K562 (cell line): ENCODE results near the gene MED22. TPM values are rescaled to one million over a fixed set of nuclear protein-coding genes. Genes with fewer than 3 reads are reported as not detected.

Source experiments
- ATAC-seq: fragments of 200-7000 bp; cut with Tn5 transposase; 3 replicates; pipeline ENCODE4 v1.9.1; 2020; ENCODE audit warnings: moderate library complexity
- BruUV-seq: library from RNA; stranded (reverse); fragments of 400-500 nt; replicated peaks from 2 replicates; lab custom pipeline; 2021; lab: Mats Ljungman, UMichigan
- CTCF ChIA-PET: fragments of 300-600 bp; formaldehyde crosslinking; extraction: SDS; loops from one replicate; lab custom pipeline; 2021; ENCODE audit warnings: low intra/inter-chr PET ratio; lab: Yijun Ruan, JAX
- POLR2A ChIA-PET: fragments of 300-600, 350-650 bp; sonication (Branson Sonifier 250); formaldehyde crosslinking; extraction: SDS; loops from one replicate; lab custom pipeline; 2021; ENCODE audit warnings: antibody characterized with exemption, inconsistent platforms; lab: Yijun Ruan, JAX
- DNase-seq, 4 experiments: peaks; one replicate each; pipeline versions ENCODE4 v3.0.0 to v3.0.0-alpha.2; 2011 to 2018; ENCODE audit warnings: low spot score in 3 of 4, mixed read lengths in 3 of 4; ENCODE audit errors: extremely low read depth in 1 of 4
- FAIRE-seq: peaks from 2 replicates; lab custom pipeline; 2011; peaks lifted over from hg19 to GRCh38; lab: Jason Lieb, UNC
- H2AFZ ChIP-seq: 2 replicates; pipeline ENCODE4 v1.6.0; 2011; ENCODE audit warnings: low read depth, low read length, control low read depth, inconsistent platforms
- H3K27ac ChIP-seq: fragments of 200-600 bp; 3 replicates; pipeline ENCODE4 v1.8.0; 2011; ENCODE audit warnings: low read depth, mild to moderate bottlenecking, control low read depth, inconsistent platforms, low read length, moderate library complexity, mixed read lengths; ENCODE audit errors: extremely low read depth
- H3K27me3 ChIP-seq, 2 experiments: fragments of 300-600 bp in 1 of 2; 2 replicates in 1 of 2; 3 replicates in 1 of 2; pipeline versions ENCODE4 v1.6.0 to v1.8.0; 2011; ENCODE audit warnings: inconsistent platforms in 2 of 2, low read length in 2 of 2, mild to moderate bottlenecking in 1 of 2, mixed read lengths in 1 of 2, moderate library complexity in 1 of 2; ENCODE audit not compliant: control insufficient read depth in 2 of 2, insufficient read depth in 2 of 2
- H3K36me3 ChIP-seq: fragments of 300-600 bp; 3 replicates; pipeline ENCODE4 v1.8.0; 2011; ENCODE audit warnings: mild to moderate bottlenecking, low read length, inconsistent platforms; ENCODE audit not compliant: control insufficient read depth, insufficient read depth
- H3K4me1 ChIP-seq, 2 experiments: fragments of 200-600 bp in 1 of 2; replicated peaks in 1 of 2; 2 replicates in 1 of 2; 3 replicates in 1 of 2; pipeline versions ENCODE4 v1.5.1 to v1.8.0; 2011; ENCODE audit warnings: inconsistent platforms in 2 of 2, low read length in 2 of 2, mild to moderate bottlenecking in 1 of 2, mixed read lengths in 1 of 2, moderate library complexity in 1 of 2; ENCODE audit not compliant: control insufficient read depth in 2 of 2, insufficient read depth in 2 of 2
- H3K4me2 ChIP-seq: 2 replicates; pipeline ENCODE4 v1.6.1; 2011; ENCODE audit warnings: low read length, control low read depth, inconsistent platforms, mixed read lengths; ENCODE audit not compliant: insufficient read depth
- H3K4me3 ChIP-seq: fragments of 200-600 bp; sonication (generic), shearing (Covaris generic); 2 replicates; pipeline ENCODE4 v1.5.1; 2016; ENCODE audit warnings: control low read depth, inconsistent platforms
- H3K79me2 ChIP-seq: fragments of 200-600 bp; 3 replicates; pipeline ENCODE4 v1.8.0; 2011; ENCODE audit warnings: low read length, inconsistent platforms; ENCODE audit not compliant: control insufficient read depth, insufficient read depth
- H3K9ac ChIP-seq, 2 experiments: 2 replicates each; pipeline versions ENCODE4 v1.6.0 to v1.6.1; 2011; ENCODE audit warnings: low read depth in 2 of 2, low read length in 2 of 2, control low read depth in 1 of 2, inconsistent platforms in 1 of 2, mild to moderate bottlenecking in 1 of 2, mixed read lengths in 1 of 2; ENCODE audit not compliant: insufficient read depth in 1 of 2
- H3K9me1 ChIP-seq: one replicate; pipeline ENCODE4 v1.6.0; 2011; ENCODE audit warnings: inconsistent platforms, mild to moderate bottlenecking, low read length, moderate library complexity; ENCODE audit not compliant: control insufficient read depth, insufficient read depth
- H3K9me3 ChIP-seq: replicated peaks from 2 replicates; pipeline ENCODE4 v1.5.1; 2011; ENCODE audit warnings: low read depth, low read length, inconsistent platforms; ENCODE audit not compliant: control insufficient read depth, insufficient read depth
- H4K20me1 ChIP-seq: replicated peaks from 2 replicates; pipeline ENCODE4 v1.6.1; 2011; ENCODE audit warnings: low read length, inconsistent platforms, mixed read lengths; ENCODE audit not compliant: control insufficient read depth, insufficient read depth
- ATF7 ChIP-seq: fragments of 450-650 bp; IDR thresholded peaks from 2 replicates; pipeline ENCODE4 v1.7.1; 2014; ENCODE audit warnings: mild to moderate bottlenecking, moderate library complexity
- CBX3 ChIP-seq, 2 experiments: IDR thresholded peaks; 1 replicate in 1 of 2; 2 replicates in 1 of 2; pipeline ENCODE4 v1.6.1; 2012; ENCODE audit warnings: inconsistent platforms in 2 of 2, low read length in 2 of 2, borderline replicate concordance in 1 of 2, control low read depth in 1 of 2
- COPS2 ChIP-seq: fragments of 450-650 bp; conservative IDR thresholded peaks from 2 replicates; pipeline ENCODE4 v1.6.1; 2016; ENCODE audit warnings: mild to moderate bottlenecking, moderate library complexity
- CTCFL ChIP-seq: IDR thresholded peaks from 2 replicates; pipeline ENCODE4 v1.6.1; 2011; ENCODE audit warnings: borderline replicate concordance, low read depth, mild to moderate bottlenecking, moderate library complexity, low read length; ENCODE audit not compliant: insufficient read depth, poor library complexity, severe bottlenecking
- HMGN3 ChIP-seq: IDR thresholded peaks from 2 replicates; pipeline ENCODE4 v1.6.1; 2011; ENCODE audit warnings: borderline replicate concordance, low read depth, mild to moderate bottlenecking, mixed read lengths, low read length; ENCODE audit not compliant: insufficient read length; ENCODE audit errors: extremely low read depth
- MBD1 ChIP-seq: fragments of 250-450 bp; sonication (Bioruptor Pico); IDR thresholded peaks from 2 replicates; pipeline ENCODE4 v1.8.0; 2022; ENCODE audit warnings: inconsistent platforms
- MTF1 ChIP-seq: fragments of 250-450 bp; sonication (Bioruptor Pico); IDR thresholded peaks from 2 replicates; pipeline ENCODE4 v1.9.0; 2021; ENCODE audit warnings: moderate library complexity, mild to moderate bottlenecking, inconsistent platforms, borderline replicate concordance
- SMAD2 ChIP-seq: fragments of 150-350 bp; IDR thresholded peaks from 2 replicates; pipeline ENCODE4 v1.6.1; 2014; ENCODE audit warnings: low read depth, mild to moderate bottlenecking, low read length
- TARDBP ChIP-seq: fragments of 450-650 bp; IDR thresholded peaks from 2 replicates; pipeline ENCODE4 v1.6.1; 2016
- TEAD1 ChIP-seq, 2 experiments: fragments of 450-650 bp in 1 of 2; sonication (generic) in 1 of 2; formaldehyde crosslinking; IDR thresholded peaks; 2 replicates each; pipeline versions ENCODE4 v1.4.0 to v1.8.0; 2020 to 2022; ENCODE audit warnings: mild to moderate bottlenecking in 2 of 2, missing genetic modification reagents in 1 of 2
- XRCC4 ChIP-seq: IDR thresholded peaks from one replicate; pipeline ENCODE4 v1.6.1; 2011; ENCODE audit not compliant: insufficient read depth, insufficient read length; ENCODE audit errors: extremely low read depth
- ZFP36 ChIP-seq: fragments of 150-350 bp; IDR thresholded peaks from 2 replicates; pipeline ENCODE4 v1.6.1; 2018; ENCODE audit warnings: low read length, low read depth; ENCODE audit not compliant: partially characterized antibody
- ZNF174 ChIP-seq: fragments of 250-450 bp; sonication (Bioruptor Pico); IDR thresholded peaks from 2 replicates; pipeline ENCODE4 v1.4.0; 2020; ENCODE audit warnings: mild to moderate bottlenecking
- ZNF197 ChIP-seq: fragments of 200-800 bp; sonication (Bioruptor generic); IDR thresholded peaks from 2 replicates; pipeline ENCODE4 v1.6.1; 2016; ENCODE audit warnings: low read depth, missing genetic modification characterization, missing compliant biosample characterization
- WGBS: fragments of 100-300 bp; shearing (Covaris generic); methylation state at CpG from one replicate; pipeline ENCODE4 v1.1.6; 2016; ENCODE audit warnings: low coverage, mixed read lengths; ENCODE audit not compliant: insufficient coverage; ENCODE audit errors: missing lambda C conversion rate; 5-methylcytosine and 5-hydroxymethylcytosine counted together
- in situ Hi-C: fragments of 300-500 bp; cut with MboI; formaldehyde crosslinking; loops from 4 replicates; pipeline ENCODE4 v1.15.0; 2018; ENCODE audit warnings: inconsistent platforms, mixed read lengths
- intact Hi-C: fragments of 100-400 bp; cut with micrococcal nuclease; formaldehyde crosslinking; loops from 2 replicates; pipeline ENCODE4 v1.14.2; 2022
- polyA plus RNA-seq, 8 experiments: library from polyadenylated mRNA; depleted of rRNA in 4 of 8; stranded (reverse) in 5 of 8; unstranded in 3 of 8; fragments of >200 nt; fragmentation: Nextera tagmentation in 2 of 8; fragmentation: Illumina TruSeq in 1 of 8; extraction: Ambion mirVana in 2 of 8; extraction: Trizol in 1 of 8; gene quantifications; 2 replicates each; pipeline versions ENCODE4 v1.2.1 to v1.2.3, GENCODE V29; 2011 to 2014; ENCODE audit warnings: inconsistent platforms in 1 of 8, missing spikeins in 1 of 8
- total RNA-seq, 7 experiments: library from RNA; depleted of rRNA in 6 of 7; stranded (reverse); fragments of >200 nt in 6 of 7; fragmentation: Illumina TruSeq in 2 of 7; extraction: Trizol in 2 of 7; gene quantifications; 2 replicates each; pipeline versions ENCODE4 v1.2.1 to v1.2.3, GENCODE V29; 2011 to 2021; ENCODE audit warnings: low replicate concordance in 1 of 7
- TF ChIP-seq, protein P1 (sequence below): fragments of 450-650 bp; IDR thresholded peaks from one replicate; pipeline ENCODE4 v1.6.1; 2018; ENCODE audit warnings: mild to moderate bottlenecking, moderate library complexity; ENCODE audit not compliant: partially characterized antibody

The MED22 gene
- total and polyA plus RNA-seq, 9 of the 15 experiments (the other 6 are each of a cell fraction or from before 2014, with no cell fraction given), result 0.73 to 35.6 (median 22.3) TPM

GRCh38 chr9:133323991-133324703 is 23.8 kb downstream of the MED22 start:
- DNase-seq (no peak), ATAC-seq (no peak), FAIRE-seq (no peak)
- H3K4me3 ChIP-seq, result no peak overlapping the region
- no peaks in the 10 kb centered on the region for H4K20me1 ChIP-seq
- H3K9me1 ChIP-seq, result no peaks in the 10 kb centered on the region
- peaks cover 0 to 9% of the 10 kb centered on the region in 2 experiments; a peak in 2 of 5 replicates for H3K4me1 ChIP-seq
- BruUV-seq, result no TSS peak
- H3K27ac ChIP-seq, result no peak overlapping the region
- no peak overlapping the region for H2AFZ ChIP-seq
- no peak overlapping the region for H3K9ac ChIP-seq
- H3K4me2 ChIP-seq, result no peak overlapping the region
- intact Hi-C loops (loop anchor here (10.0 kb wide), 1 partner anchor 49 kb away; the partner anchor contains the start of gene ABO), in situ Hi-C loops (no loop called here)
- ChIA-PET POLR2A (no interaction called here), CTCF (no interaction called here)
- H3K36me3 ChIP-seq, result no peaks in the 10 kb centered on the region
- 37% methylated on average over 11 of the region's 13 CpGs for WGBS
- H3K9me3 ChIP-seq, result peaks cover 5% of the 10 kb centered on the region
- peaks cover 0 to 8% of the 10 kb centered on the region in 2 experiments; a peak in 1 of 5 replicates for H3K27me3 ChIP-seq
- H3K79me2 ChIP-seq, result no peaks in the 10 kb centered on the region
- TF ChIP-seq CBX3 (IDR thresholded peaks at IDR 0.05; ENCODE audit: borderline replicate concordance in 1 of 2, low read length in 2 of 2), result peak in 1 of 2 experiments; percentile 37; a peak in 1 of 3 replicates
- no peak for TF ChIP-seq ZNF197 (CRISPR knock-in tag)
- TF ChIP-seq TARDBP, result no peak
- TF ChIP-seq COPS2, result no peak
- TF ChIP-seq ATF7, result no peak
- no peak for TF ChIP-seq TEAD1 (CRISPR knock-in tag; IDR thresholded peaks at IDR 0.05)
- no peak for TF ChIP-seq ZFP36
- no peak for TF ChIP-seq MBD1
- TF ChIP-seq, protein P1, sequence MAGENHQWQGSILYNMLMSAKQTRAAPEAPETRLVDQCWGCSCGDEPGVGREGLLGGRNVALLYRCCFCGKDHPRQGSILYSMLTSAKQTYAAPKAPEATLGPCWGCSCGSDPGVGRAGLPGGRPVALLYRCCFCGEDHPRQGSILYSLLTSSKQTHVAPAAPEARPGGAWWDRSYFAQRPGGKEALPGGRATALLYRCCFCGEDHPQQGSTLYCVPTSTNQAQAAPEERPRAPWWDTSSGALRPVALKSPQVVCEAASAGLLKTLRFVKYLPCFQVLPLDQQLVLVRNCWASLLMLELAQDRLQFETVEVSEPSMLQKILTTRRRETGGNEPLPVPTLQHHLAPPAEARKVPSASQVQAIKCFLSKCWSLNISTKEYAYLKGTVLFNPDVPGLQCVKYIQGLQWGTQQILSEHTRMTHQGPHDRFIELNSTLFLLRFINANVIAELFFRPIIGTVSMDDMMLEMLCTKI, result no peak
- TF ChIP-seq MTF1 (CRISPR knock-in tag), result no peak
- TF ChIP-seq CTCFL, result no peak
- TF ChIP-seq ZNF174 (CRISPR knock-in tag), result no peak
- TF ChIP-seq XRCC4, result no peak
- TF ChIP-seq SMAD2, result no peak
- no peak for TF ChIP-seq HMGN3
